Upper lobe of right lung (tissue), 1 donor: ENCODE measurements around the gene RPS15. TPM values are rescaled to one million over a fixed set of nuclear protein-coding genes. Genes with fewer than 3 reads are reported as not detected.

ENCODE experiments used
- ATAC-seq: fragments of 200-7000 bp; cut with Tn5 transposase; one replicate; pipeline ENCODE4 v1.9.1; 2020; ENCODE audit warnings: mild to moderate bottlenecking, moderate library complexity
- DNase-seq: peaks from one replicate; pipeline ENCODE4 v3.0.0-alpha.2; 2020
- H3K27ac ChIP-seq: fragments of 200-600 bp; one replicate; pipeline ENCODE4 v1.8.0; 2022
- H3K27me3 ChIP-seq: fragments of 200-600 bp; one replicate; pipeline ENCODE4 v1.8.0; 2022; ENCODE audit warnings: mild to moderate bottlenecking
- H3K36me3 ChIP-seq: fragments of 200-600 bp; one replicate; pipeline ENCODE4 v1.8.0; 2022
- H3K4me1 ChIP-seq: fragments of 200-600 bp; one replicate; pipeline ENCODE4 v1.8.0; 2022
- H3K4me3 ChIP-seq: fragments of 200-600 bp; one replicate; pipeline ENCODE4 v1.8.0; 2022; ENCODE audit warnings: mild to moderate bottlenecking
- H3K9me3 ChIP-seq: fragments of 200-600 bp; one replicate; pipeline ENCODE4 v1.8.0; 2022
- CTCF ChIP-seq: fragments of 200-600 bp; IDR thresholded peaks from one replicate; pipeline ENCODE4 v1.8.0; 2022; ENCODE audit warnings: antibody characterized with exemption
- intact Hi-C: fragments of 100-400 bp; cut with DNase I; formaldehyde crosslinking; loops from one replicate; pipeline ENCODE4 v1.11.0; 2022
- total RNA-seq: library from RNA; stranded (reverse); fragmentation: NEBNext Ultra II Directional; extraction: Animal tissue kit (Norgen Biotek cat#: 25700); gene quantifications from one replicate; pipeline ENCODE4 v1.2.1, GENCODE V29; 2021
- donor health status: DM: no; HTN: yes; CAD: no; lungs with severe emphysema.

The RPS15 gene
- total RNA-seq, 1 donor from 2014 or later, result 841 TPM

- peaks cover 36% of the 10 kb centered on the region for H3K27me3 ChIP-seq
- H3K36me3 ChIP-seq, result no peaks in the 10 kb centered on the region
- TF ChIP-seq CTCF, result no peak
- ATAC-seq (no peak), DNase-seq (no peak)
- H3K4me3 ChIP-seq, result no peak overlapping the region
- no peaks in the 10 kb centered on the region for H3K9me3 ChIP-seq
- intact Hi-C loops, result no loop called here
- no peaks in the 10 kb centered on the region for H3K4me1 ChIP-seq
- H3K27ac ChIP-seq, result no peak overlapping the region
These were observed 23.7 kb downstream of the RPS15 start for GRCh38 chr19:1461862-1462261.

GRCh38 chr19:1465191-1466016, 27.2 kb downstream of the RPS15 start:
- TF ChIP-seq CTCF, result peak; percentile 48
- Histone ChIP-seq H3K27me3 (peaks cover 49% of the 10 kb centered on the region), H3K27ac (no peak overlapping the region), H3K4me3 (no peak overlapping the region), H3K9me3 (no peaks in the 10 kb centered on the region), H3K36me3 (no peaks in the 10 kb centered on the region), H3K4me1 (peaks cover 25% of the 10 kb centered on the region)
- peak; percentile 62 for ATAC-seq
- DNase-seq, result no peak
- intact Hi-C loops, result no loop called here

- DNase-seq (no peak), ATAC-seq (no peak)
- Histone ChIP-seq H3K27me3 (peaks cover 56% of the 10 kb centered on the region), H3K9me3 (no peaks in the 10 kb centered on the region), H3K36me3 (no peaks in the 10 kb centered on the region), H3K27ac (no peak overlapping the region), H3K4me3 (no peak overlapping the region), H3K4me1 (peaks cover 32% of the 10 kb centered on the region)
- no peak for TF ChIP-seq CTCF
- intact Hi-C loops, result no loop called here
These were observed 27.8 kb downstream of the RPS15 start for GRCh38 chr19:1466018-1466460.

- H3K4me1 ChIP-seq, result peaks cover 36% of the 10 kb centered on the region
- H3K9me3 ChIP-seq, result no peaks in the 10 kb centered on the region
- intact Hi-C loops, result no loop called here
- no peak for DNase-seq
- peaks cover 62% of the 10 kb centered on the region for H3K27me3 ChIP-seq
- ATAC-seq, result no peak
- no peak for TF ChIP-seq CTCF
- no peak overlapping the region for H3K4me3 ChIP-seq
- no peak overlapping the region for H3K27ac ChIP-seq
- H3K36me3 ChIP-seq, result no peaks in the 10 kb centered on the region
These were observed 28.4 kb downstream of the RPS15 start for GRCh38 chr19:1466461-1467214.

GRCh38 chr19:1467215-1467489, 29.0 kb downstream of the RPS15 start:
- DNase-seq (no peak), ATAC-seq (no peak)
- Histone ChIP-seq H3K36me3 (no peaks in the 10 kb centered on the region), H3K27me3 (peaks cover 67% of the 10 kb centered on the region), H3K4me3 (no peak overlapping the region), H3K9me3 (no peaks in the 10 kb centered on the region), H3K27ac (no peak overlapping the region), H3K4me1 (peaks cover 36% of the 10 kb centered on the region)
- intact Hi-C loops, result no loop called here
- TF ChIP-seq CTCF, result no peak
